ENCODE data around the gene SPEF1.
"Not testable (repeated sequence)": the region's sequence is repeated elsewhere in the genome, so short reads cannot be mapped to it uniquely, and the experiment has no call there.

DNA sequence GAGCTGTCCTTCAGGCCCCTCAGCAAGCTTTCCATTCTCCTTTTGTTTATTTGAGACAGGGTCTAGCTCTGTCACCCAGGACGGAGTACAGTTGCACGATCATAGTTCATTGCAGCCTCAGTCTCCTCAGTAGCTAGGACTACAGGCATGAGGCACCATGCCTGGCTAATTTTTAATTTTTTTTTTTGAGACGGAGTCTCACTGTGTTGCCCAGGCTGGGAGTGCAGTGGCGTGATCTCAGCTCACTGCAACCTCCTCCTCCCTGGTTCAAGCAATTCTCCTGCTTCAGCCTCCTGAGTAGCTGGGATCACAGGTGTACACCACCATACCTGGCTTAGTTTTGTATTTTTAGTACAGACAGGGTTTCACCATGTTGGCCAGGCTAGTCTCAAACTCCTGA is 8.0 kb upstream of the SPEF1 start:
- TF ChIP-seq, protein P1, sequence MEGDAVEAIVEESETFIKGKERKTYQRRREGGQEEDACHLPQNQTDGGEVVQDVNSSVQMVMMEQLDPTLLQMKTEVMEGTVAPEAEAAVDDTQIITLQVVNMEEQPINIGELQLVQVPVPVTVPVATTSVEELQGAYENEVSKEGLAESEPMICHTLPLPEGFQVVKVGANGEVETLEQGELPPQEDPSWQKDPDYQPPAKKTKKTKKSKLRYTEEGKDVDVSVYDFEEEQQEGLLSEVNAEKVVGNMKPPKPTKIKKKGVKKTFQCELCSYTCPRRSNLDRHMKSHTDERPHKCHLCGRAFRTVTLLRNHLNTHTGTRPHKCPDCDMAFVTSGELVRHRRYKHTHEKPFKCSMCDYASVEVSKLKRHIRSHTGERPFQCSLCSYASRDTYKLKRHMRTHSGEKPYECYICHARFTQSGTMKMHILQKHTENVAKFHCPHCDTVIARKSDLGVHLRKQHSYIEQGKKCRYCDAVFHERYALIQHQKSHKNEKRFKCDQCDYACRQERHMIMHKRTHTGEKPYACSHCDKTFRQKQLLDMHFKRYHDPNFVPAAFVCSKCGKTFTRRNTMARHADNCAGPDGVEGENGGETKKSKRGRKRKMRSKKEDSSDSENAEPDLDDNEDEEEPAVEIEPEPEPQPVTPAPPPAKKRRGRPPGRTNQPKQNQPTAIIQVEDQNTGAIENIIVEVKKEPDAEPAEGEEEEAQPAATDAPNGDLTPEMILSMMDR (IDR thresholded peaks at IDR 0.05) = not testable (repeated sequence)
- not testable (repeated sequence) for TF ChIP-seq POLR2A (IDR thresholded peaks at IDR 0.05)

Measured in body of pancreas (tissue), 4 donors.